NCI-H2081 (cell line): Measurements from ENCODE around the gene EFTUD2.
"Not testable (repeated sequence)": the region's sequence is repeated elsewhere in the genome, so short reads cannot be mapped to it uniquely, and the experiment has no call there.

Experiments
- DNase-seq, 2 experiments: peaks; one replicate each; lab custom pipeline; 2025; lab: John Stamatoyannopoulos, UW

Gene EFTUD2

DNA sequence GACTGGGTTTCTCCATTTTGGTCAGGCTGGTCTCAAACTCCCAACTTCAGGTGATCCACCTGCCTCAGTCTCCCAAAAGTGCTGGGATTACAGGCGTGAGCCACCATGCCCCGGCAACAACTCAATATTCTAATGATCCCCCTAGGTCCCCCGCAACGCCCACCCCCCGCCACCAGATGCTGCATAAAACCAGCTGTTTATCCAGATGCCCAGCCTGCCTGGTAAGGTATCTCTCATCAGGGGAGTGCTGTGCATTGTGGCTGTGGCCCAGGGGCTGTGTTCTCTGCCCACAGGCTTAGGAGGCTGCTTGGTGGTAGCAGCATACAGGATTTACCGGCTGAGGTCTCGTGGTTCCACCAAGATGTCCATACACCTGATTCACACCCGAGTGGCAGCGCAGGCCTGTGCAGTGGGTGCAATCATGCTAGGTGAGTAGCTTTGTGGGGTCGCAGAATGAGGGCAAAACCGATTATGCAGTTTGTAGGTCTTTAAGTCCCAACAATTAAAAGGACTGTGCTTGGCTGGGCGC is 50.2 kb downstream of the EFTUD2 start:
- no peak for DNase-seq

DNA sequence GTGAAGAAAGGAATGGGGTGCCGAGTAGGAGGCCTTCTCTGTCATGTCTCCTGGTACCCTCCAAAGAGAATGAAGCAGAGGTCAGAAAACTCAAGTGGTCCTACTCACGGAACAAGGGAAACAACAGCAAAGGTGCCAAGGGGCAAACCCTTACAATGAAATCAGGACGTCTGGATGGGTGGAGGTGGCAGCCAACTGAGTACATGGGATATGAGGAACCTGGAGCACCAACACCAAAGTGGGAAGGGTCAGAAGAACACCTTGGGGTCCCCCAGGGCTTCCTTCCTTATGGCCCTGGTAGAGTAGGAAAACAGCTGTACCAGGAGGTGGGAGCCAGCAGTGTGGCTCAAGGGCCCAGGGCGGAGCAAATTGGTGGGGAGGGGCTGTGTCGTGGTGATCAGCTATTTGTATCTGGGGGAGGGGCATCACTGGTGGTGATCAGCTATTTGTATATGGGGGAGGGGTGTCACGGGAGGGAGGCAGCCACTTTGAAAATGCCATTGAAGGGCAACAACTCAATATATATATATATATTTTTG is 50.9 kb downstream of the EFTUD2 start:
- DNase-seq: no peak

DNA sequence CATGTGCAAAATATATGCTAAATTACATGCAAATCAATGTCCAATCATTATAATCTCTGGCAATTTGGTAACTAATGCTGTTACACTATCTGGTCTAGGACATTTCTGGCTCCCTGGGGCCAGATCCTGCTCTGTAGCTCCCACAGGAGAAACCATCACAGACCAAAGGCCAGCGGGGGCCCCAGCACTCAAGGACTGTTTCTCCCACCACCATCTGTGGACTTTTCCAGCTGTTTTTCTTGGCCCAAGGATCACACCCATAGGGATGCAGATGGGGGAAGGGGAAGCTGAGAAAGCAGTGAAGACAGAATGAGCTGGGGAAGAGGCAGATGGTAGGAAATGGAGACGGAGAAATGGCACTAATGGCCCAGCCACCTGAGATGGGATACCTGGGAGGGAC is 51.7 kb downstream of the EFTUD2 start, which contains the start of gene HIGD1B:
Gene HIGD1B, plus strand, starts transcription at position 298 of the 400 bp plus-strand sequence. CDS start 270 bp downstream, outside the sequence.
- DNase-seq: no peak

DNA sequence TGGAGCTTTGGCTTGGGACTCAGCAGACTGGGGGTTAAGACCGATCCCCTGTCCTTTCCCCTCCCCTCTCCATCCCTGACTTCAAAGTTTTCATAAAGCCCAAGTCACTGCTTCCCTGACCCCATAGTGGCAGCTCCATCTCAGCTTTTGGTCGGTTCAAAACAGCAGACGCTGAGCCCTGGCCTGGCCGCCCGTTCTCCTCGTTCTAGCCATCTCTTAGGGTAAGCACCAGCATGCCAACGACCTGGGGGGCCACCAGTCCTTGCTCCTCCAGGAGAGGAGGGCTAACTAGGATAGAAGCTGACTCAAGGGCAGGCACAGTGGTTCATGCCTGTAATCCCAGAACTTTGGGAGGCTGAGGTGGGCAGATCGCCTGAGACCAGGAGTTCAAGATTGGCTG is 53.0 kb downstream of the EFTUD2 start:
- no peak for DNase-seq

DNA sequence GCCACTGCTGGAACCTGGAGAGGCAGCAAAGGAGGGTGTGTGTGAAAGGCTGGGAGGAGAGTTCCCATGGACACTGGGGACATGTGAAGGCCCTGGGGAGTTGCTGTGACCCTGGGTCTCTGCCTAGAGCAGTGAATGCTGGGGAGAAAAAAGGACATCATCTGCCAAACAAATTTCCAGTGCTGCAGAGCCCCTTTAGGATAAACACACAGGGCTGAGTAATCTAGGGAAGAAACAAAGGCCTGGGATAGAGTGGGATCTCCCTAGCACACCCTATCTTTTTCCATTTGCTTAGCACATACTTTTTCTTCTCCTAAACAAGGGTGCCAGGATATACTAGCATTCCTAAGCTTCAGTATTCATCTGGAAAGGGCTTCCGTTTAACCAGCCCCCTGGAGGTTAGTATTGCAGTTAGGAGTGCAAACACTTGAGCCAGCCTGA is 54.8 kb downstream of the EFTUD2 start:
- no peak for DNase-seq

DNA sequence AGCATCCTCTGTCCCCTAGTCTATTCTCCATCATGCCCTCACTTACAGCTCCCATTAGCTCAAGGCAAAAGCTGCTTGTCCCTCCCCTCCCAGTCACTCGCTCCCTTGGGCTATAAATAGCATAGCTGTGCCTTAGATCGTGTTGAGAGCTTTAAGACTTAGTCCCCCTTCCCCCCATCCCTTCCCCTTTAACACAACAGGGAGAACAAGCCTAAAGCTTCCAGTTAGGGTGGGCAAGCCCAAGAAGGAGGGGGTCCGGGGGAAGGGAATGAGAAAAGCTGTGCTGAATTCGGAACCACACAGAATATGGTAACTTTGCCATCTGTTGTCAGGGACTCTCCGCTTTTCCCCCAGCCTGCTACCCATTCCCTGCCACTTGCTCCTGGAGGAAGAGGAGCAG is 56.5 kb downstream of the EFTUD2 start:
- no peak for DNase-seq

DNA sequence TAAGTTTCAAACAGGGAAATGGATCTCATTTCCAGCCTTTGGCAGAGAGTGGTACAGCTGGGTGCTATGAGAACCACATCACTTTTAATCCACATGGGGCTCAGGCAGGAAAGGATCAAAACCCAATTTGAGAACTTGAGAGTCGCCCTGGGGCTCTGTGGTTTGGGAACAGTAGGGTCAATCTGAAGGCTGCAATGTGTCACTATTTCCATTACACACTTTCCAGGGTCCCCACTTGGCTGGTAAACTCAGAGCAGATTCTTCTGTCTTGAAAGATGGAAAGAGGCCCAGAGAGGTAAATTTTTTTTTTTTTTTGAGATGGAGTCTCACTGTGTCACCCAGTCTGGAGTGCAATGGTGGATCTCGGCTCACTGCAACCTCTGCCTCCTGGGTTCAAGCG is 58.3 kb downstream of the EFTUD2 start:
- no peak for DNase-seq

DNA sequence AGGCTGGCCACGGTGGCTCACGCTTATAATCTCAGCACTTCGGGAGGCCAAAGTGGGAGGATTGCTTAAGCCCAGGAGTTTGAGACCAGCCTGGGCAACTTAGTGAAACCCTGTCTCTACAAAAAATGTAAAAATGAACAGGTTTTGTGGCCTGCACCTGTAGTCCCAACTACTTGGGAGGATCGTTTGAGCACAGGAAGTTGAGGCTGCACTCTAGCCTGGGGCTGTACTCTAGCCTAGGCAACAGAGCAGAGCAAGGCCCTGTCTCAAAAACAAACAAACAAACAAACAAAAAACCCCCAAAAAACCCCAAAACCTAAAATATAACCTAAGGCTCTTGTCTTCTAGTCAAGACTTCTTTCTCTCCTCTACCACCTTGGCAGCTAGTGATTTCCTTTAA is 59.0 kb downstream of the EFTUD2 start:
- no peak for DNase-seq

DNA sequence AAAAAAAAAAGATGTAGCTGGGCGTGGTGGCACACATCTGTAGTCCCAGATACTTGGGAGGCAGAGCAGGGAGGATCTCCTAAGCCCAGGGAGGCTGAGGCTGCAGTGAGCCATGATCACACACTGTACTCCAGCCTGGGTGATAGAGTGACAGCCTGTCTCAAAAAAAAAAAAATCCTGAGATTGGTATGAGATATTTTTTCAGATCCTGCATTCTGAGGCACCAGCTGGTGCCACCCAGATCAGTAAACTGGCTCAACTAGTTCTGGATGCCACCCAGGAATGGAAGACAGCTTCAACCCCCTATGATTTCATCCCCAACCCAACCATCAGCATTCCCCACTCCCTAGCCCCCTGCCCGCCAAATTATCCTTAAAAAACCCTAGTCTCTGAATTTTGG is 62.0 kb downstream of the EFTUD2 start:
- DNase-seq: no peak

DNA sequence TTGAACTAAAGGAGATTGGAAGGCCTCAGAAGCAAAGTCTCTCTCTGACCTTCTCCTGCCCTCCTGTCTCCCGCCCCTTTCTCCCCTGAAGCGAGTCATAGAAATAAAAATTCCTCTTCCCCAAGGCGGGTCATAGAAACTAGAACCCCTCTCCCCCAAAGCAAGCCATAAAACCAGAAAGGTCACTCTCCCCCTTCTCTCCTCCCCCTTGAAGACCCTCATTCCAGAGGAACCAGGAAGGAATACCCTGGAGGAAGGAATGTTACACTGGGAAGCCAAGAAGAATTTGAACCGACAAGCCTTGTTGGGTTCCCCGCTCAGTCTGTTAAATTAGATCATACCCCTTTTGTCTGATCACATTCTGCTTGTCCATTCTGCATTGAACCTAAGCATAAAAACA is 66.4 kb downstream of the EFTUD2 start:
- no peak for DNase-seq

DNA sequence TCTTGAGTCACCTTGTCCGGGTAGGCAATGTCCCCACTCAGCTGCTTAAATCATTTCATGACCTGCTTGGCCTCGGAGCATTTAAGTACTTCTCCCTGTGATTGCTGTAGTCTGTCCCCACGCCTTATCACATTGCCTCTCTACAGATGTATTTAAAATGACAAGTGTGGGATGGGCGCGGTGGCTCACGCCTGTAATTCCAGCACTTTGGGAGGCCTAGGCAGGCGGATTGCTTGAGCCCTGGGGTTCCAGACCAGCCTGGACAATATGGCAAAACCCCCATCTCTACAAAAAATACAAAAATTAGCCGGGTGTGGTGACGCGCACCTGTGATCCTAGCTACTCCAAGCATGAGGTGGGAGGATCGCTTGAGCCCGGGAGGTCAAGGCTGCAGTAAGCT is 67.9 kb downstream of the EFTUD2 start:
- DNase-seq: no peak

DNA sequence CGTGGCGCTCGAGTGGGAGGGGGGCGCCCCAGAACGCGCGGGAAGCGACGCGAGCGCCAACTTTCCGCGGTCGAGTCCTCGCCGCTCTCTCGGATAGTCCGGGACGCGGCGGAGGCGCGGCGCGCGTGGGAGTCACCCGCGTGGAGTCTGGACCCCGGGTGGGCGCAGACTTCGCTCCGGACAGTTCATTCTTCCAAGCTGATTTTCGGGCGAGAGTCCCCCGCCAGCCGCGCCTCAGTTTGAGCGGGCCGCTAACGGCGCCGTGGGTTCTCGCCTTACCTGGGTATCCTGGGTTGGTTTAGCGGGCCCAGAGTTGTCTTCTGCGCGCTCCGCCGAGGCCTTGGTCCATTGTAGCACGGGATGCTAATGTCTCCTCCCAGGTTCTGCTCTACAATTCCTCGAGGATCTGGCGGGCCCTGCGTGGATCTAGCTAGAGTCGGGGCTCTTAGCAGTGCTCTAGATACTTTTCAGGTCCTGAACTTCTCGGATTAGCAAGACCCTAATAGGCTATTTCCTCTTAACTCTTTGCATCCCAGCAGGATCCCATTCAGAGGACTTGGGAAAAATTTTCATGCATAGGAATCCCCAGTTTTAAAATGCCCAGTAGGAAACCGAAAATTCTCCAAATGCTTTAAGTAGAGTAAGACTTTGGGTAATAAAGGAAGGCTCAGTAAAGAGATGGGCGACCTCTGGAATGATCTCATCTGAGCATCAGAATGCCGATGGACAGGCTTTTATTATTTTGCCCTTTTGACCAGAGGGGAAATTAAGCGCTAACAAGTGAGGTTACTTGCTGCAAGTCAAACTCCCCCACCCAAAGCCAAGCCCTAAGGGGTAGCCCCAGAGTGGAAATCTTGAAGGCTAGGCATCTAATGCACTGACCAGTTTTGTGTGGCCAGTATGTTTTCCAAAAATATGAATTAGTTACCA is 68.6 kb downstream of the EFTUD2 start:
- DNase-seq: no peak

DNA sequence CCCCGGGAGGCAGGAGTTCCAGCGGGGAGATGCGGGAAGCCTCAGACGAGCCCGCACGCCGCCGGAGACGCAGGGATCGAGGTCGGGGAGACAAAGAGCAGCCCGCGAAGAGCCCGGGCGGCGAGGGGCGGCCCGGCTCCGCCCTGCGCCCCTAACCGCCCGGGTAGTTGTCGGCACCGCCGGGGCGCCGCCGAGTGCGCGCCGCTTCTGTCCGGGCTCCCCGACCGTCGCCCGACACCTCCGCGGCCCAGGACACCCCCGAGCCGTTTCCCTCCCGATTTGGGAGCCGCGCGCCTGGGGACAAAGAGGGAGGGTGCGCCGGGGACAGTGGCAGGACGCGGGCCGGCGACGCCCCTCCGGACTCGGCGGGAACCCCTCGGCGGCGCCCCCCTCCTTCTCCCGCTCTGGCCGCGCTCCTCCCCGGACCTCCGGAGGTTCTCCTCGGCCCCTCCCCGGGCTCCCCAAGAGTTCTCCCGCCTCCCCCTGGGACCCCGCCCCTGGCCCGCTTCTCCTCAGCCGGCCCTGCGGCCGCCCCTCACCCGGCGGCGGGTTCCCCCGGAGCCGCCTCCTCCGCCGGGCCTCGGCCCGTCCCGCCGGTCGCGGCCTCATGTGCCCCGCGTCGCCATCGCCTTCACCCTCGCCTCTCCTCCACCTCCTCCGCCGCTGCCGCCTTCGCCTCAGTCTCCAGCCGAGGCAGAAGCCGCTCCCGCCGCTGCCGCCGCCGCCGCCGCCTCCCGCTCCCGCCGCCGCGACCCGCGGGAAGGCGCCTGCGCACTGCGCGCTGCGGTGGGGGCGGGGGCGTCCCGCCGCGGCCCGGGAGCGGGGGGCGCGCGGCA is 69.5 kb downstream of the EFTUD2 start, which contains the start of gene GJC1:
Gene GJC1, minus strand, starts transcription at position 765 of the 836 bp plus-strand sequence. CDS start 24,470 bp downstream, outside the sequence.
- peak in 1 of 2 experiments; percentile 7 for DNase-seq

DNA sequence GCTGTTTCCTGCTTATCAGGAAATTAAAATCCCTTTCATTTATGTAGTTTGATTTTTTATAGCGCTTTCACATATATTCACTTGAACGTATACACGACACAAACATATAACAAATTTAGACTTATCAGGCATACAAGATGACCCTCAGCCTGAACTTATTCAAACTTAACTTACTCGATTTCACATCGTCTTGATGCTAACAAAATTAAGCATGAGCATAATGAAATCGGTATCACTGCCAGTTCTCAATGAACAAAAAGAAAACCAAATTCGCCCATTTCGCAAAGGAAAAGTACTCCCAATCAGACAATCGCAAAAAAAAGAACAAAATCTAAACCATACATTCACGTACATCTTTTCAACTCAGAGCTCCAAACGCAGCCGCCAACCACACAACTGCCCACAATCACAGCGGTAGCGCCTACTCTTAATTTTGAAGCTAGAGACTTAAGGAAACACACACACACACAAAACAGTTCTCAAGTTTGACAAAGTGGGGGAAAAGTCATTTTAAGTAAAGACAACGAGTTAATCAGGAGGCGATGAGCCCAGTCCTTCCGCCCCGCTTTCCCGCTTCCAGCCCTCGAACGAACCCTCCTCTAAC is 70.2 kb downstream of the EFTUD2 start:
- DNase-seq: peak in 1 of 2 experiments; percentile 48

DNA sequence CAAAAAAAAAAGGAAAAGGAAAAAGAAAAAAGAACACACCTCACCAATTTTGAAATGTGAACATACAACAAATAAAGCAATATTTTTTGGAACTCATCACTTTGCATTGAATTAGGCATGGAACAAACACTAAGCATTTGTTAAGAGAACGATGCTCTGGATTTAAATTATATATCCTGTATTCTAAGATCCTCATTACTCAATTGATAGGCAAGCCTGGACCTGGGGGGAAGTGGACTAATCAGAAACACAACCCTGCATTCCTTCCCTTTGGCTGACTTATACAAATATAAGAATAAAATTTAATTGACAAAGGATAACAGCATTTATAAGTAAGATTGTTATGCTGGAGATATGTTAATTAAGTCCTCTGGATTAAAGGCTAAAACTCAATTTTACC is 71.4 kb downstream of the EFTUD2 start:
- DNase-seq: no peak

DNA sequence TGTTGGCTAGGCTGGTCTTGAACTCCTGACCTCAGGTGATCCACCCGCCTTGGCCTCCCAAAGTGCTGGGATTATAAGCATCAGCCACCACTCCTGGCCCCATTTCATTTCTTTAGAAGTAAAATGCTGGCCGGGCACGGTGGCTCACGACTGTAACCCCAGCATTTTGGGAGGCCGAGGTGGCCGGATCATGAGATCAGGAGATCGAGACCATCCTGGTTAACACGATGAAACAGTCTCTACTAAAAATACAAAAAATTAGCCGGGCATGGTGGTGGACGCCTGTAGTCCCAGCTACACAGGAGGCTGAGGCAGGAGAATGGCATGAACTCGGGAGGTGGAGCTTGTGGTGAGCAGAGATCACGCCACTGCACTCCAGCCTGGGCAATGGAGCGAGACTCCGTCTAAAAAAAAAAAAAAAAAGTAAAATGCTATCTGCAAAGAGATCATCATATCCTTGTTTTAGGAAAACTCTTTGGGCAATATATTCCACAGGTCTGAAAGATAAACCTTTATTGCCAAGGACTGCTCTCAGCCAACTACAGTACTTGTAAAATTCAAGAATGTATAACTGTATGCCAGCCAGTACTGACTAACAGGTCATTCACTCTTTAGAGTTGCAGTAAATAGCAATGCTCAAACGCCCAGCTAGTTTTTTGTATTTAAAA is 73.0 kb downstream of the EFTUD2 start:
- no peak for DNase-seq

DNA sequence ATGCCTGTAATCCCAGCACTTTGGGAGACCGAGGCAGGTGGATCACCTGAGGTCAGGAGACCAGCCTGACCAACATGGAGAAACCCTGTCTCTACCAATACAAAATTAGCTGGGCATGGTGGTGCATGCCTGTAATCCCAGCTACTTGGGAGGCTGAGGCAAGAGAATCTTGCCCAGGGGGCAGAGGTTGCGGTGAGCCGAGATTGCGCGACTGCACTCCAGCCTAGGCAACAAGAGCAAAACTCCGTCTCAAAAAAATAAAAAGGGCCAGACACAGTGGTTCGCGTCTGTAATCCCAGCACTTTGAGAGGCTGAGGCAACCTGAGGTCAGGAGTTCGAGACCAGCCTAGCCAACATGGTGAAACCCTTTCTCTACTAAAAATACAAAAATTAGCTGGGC is 74.0 kb downstream of the EFTUD2 start:
- DNase-seq: not testable (repeated sequence)

DNA sequence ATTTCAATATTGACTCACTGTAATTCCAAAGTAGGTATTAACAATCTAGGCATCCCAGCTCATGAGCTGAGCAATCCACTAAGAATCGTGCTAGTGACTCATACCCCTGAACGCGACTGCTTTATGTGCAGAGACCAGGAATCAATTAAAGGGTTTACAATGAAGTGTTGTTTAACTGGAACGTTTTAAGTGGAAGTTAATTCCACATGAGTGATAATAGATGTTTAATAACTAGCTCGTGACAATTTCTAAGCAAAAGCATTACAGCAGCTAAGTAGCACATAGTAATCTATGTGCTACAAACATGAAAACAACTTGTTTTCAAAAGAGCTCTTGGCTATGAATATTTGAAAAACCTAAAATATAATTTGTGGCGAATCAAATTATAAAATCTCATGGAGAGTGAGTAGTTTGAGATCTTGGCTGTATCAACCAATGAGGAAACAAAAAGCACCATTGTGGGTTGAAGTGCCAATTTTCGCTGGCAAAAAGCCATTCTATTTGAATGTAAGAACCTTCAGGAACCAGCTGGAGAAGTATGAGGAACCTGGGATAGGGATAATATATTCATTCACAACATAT is 78.5 kb downstream of the EFTUD2 start:
- peak; percentile 77 to 94 for DNase-seq

DNA sequence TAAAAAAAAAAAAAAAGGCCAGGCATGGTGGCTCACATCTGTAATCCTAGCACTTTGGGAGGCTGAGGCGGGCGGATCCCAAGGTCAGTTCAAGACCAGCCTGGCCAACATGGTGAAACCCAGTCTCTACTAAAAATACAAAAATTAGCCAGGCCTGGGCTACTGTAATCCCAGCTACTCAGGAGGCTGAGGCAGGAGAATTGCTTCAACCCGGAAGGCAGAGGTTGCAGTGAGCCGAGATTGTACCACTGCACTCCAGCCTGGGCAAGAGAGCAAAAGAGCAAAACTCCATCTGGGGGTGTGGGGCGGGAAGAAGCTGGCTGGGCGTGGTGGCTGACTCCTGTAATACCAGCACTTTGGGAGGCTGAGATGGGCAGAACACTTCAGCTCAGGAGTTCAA is 80.7 kb downstream of the EFTUD2 start:
- DNase-seq: not testable (repeated sequence)

DNA sequence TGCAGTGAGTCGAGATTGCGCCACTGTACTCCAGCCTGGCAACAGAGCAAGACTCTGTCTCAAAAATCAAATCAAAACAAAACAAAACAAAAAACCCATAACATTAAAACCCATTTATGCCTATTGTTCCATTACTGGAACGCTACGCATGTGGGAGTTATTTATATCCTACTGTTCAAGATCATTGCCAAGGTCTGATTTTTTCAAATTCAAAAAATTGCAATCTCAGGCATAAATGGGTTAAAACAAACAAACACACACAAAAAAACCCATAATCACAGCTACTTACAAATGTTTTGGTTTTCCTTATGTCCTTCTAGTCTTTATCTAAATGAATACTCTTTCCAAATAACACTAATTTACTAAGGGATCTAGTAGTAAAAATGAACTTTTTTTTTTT is 87.0 kb downstream of the EFTUD2 start:
- DNase-seq: no peak
